DOHH2 (cell line): ENCODE results near the gene SHB.

Source experiments
- EZH2phosphoT487 ChIP-seq: fragments of 200-600 bp; sonication (generic); IDR thresholded peaks from 2 replicates; pipeline ENCODE4 v1.6.1; 2017; ENCODE audit warnings: borderline replicate concordance, mild to moderate bottlenecking, antibody characterized with exemption, low read length, moderate library complexity, mixed read lengths
- TF ChIP-seq, protein P1 (sequence below): fragments of 200-600 bp; sonication (generic); IDR thresholded peaks from one replicate; pipeline ENCODE4 v1.5.1; 2014; ENCODE audit warnings: antibody characterized with exemption, mild to moderate bottlenecking, low read depth, low read length; ENCODE audit not compliant: poor library complexity, severe bottlenecking

DNA sequence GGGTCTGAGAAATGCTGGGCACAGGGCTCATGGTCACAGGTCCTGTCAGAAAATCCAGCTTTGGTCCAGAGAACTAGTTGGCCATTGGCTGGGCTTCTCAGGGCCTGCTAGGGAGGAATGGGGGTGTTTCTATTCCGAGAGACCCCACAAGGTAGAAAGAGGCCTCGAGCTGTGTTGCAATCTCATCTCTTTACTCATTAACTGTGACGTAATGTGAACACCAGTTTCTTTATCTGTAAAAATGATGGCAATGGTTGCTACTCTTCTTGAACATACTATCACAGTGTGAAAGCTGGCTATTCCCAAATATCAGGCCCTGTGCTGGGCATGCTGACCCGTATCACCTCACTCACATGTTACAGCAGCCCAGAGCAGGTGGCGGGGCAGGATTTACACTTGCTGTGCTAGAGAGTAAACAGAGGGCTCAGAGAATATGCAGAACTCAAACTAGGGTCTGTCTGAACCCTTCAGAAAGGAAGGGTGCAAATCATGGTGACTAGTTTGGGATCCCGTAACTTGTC is 129.4 kb downstream of the SHB start:
- TF ChIP-seq, protein P1, sequence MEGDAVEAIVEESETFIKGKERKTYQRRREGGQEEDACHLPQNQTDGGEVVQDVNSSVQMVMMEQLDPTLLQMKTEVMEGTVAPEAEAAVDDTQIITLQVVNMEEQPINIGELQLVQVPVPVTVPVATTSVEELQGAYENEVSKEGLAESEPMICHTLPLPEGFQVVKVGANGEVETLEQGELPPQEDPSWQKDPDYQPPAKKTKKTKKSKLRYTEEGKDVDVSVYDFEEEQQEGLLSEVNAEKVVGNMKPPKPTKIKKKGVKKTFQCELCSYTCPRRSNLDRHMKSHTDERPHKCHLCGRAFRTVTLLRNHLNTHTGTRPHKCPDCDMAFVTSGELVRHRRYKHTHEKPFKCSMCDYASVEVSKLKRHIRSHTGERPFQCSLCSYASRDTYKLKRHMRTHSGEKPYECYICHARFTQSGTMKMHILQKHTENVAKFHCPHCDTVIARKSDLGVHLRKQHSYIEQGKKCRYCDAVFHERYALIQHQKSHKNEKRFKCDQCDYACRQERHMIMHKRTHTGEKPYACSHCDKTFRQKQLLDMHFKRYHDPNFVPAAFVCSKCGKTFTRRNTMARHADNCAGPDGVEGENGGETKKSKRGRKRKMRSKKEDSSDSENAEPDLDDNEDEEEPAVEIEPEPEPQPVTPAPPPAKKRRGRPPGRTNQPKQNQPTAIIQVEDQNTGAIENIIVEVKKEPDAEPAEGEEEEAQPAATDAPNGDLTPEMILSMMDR = no peak
- TF ChIP-seq EZH2phosphoT487 = no peak
